Breast epithelium (tissue), 4 donors: ENCODE data around the gene RNF19B. TPM values are rescaled to one million over a fixed set of nuclear protein-coding genes. Genes with fewer than 3 reads are reported as not detected.
A peak's percentile ranks its signal among the peaks of the same experiment; 100 is the strongest.

ENCODE experiments used
- DNase-seq, 2 donors: peaks; one replicate each; pipeline ENCODE4 v3.0.0-alpha.2; 2019; ENCODE audit warnings: low spot score in 2 of 2
- H3K27ac ChIP-seq, 2 donors: fragments of 200-600 bp; sonication (generic) in 1 of 2; one replicate each; pipeline ENCODE4 v1.5.1; 2016 to 2019; ENCODE audit warnings: mild to moderate bottlenecking in 1 of 2
- H3K27me3 ChIP-seq, 2 donors: fragments of 200-600 bp; sonication (generic) in 1 of 2; one replicate each; pipeline versions ENCODE4 v1.5.1 to v1.6.0; 2017 to 2019; ENCODE audit warnings: control low read depth in 1 of 2, mild to moderate bottlenecking in 1 of 2
- H3K36me3 ChIP-seq: fragments of 200-600 bp; one replicate; pipeline ENCODE4 v1.5.1; 2019
- H3K4me1 ChIP-seq, 2 donors: fragments of 200-600 bp; sonication (generic); one replicate each; pipeline ENCODE4 v1.5.1; 2016 to 2019; ENCODE audit warnings: control low read depth in 1 of 2
- H3K4me3 ChIP-seq, 3 donors: fragments of 200-600 bp; sonication (generic); 1 replicate in 2 of 3; 2 replicates in 1 of 3; pipeline ENCODE4 v1.5.1; 2016 to 2019; ENCODE audit warnings: mild to moderate bottlenecking in 3 of 3, moderate library complexity in 2 of 3
- H3K9me3 ChIP-seq, 2 donors: fragments of 200-600 bp; sonication (generic) in 1 of 2; one replicate each; pipeline ENCODE4 v1.5.1; 2016 to 2019; ENCODE audit warnings: control low read depth in 1 of 2
- POLR2A ChIP-seq: fragments of 450-650 bp; IDR thresholded peaks from one replicate; pipeline ENCODE4 v1.6.1; 2016; ENCODE audit warnings: antibody characterized with exemption, mild to moderate bottlenecking, moderate library complexity
- POLR2AphosphoS5 ChIP-seq, 3 donors: sonication (generic); formaldehyde crosslinking; IDR thresholded peaks; one replicate each; pipeline ENCODE4 v1.6.1; 2017; ENCODE audit warnings: antibody characterized with exemption in 3 of 3
- intact Hi-C: fragments of 100-400 bp; cut with DNase I; formaldehyde crosslinking; loops from one replicate; pipeline ENCODE4 v1.15.1; 2023; ENCODE audit warnings: low total_unique reads
- total RNA-seq, 3 donors: library from RNA; depleted of rRNA; stranded (reverse); fragments of >200 nt; gene quantifications; one replicate each; pipeline ENCODE4 v1.1.0, GENCODE V29; 2016
- TF ChIP-seq, protein P1 (sequence below), 3 donors: fragments of 450-650 bp; IDR thresholded peaks; one replicate each; pipeline ENCODE4 v1.5.1; 2016 to 2017; ENCODE audit warnings: antibody characterized with exemption in 3 of 3, mild to moderate bottlenecking in 3 of 3, moderate library complexity in 3 of 3

Gene RNF19B
- total RNA-seq, 3 donors from 2014 or later, result 15.7 to 22.5 (median 16.7) TPM

- Histone ChIP-seq H3K27ac (no peak overlapping the region), H3K36me3 (no peaks in the 10 kb centered on the region), H3K4me3 (no peak overlapping the region), H3K9me3 (no peaks in the 10 kb centered on the region), H3K27me3 (no peaks in the 10 kb centered on the region), H3K4me1 (peaks cover 3 to 6% of the 10 kb centered on the region in 2 donors)
- intact Hi-C loops, result no loop called here
- no peak for TF ChIP-seq POLR2AphosphoS5 (IDR thresholded peaks at IDR 0.05)
- TF ChIP-seq, protein P1, sequence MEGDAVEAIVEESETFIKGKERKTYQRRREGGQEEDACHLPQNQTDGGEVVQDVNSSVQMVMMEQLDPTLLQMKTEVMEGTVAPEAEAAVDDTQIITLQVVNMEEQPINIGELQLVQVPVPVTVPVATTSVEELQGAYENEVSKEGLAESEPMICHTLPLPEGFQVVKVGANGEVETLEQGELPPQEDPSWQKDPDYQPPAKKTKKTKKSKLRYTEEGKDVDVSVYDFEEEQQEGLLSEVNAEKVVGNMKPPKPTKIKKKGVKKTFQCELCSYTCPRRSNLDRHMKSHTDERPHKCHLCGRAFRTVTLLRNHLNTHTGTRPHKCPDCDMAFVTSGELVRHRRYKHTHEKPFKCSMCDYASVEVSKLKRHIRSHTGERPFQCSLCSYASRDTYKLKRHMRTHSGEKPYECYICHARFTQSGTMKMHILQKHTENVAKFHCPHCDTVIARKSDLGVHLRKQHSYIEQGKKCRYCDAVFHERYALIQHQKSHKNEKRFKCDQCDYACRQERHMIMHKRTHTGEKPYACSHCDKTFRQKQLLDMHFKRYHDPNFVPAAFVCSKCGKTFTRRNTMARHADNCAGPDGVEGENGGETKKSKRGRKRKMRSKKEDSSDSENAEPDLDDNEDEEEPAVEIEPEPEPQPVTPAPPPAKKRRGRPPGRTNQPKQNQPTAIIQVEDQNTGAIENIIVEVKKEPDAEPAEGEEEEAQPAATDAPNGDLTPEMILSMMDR (IDR thresholded peaks at IDR 0.05), result no peak
- no peak for TF ChIP-seq POLR2A
- DNase-seq, result no peak
These were observed 2.3 kb upstream of the RNF19B start for GRCh38 chr1:32966900-32967299.

- Histone ChIP-seq H3K27me3 (no peaks in the 10 kb centered on the region), H3K9me3 (no peaks in the 10 kb centered on the region), H3K27ac (peak overlapping the region; percentile 89 to 94), H3K36me3 (no peaks in the 10 kb centered on the region), H3K4me3 (peak overlapping the region; percentile 92 to 98 (median 95)), H3K4me1 (peaks cover 6 to 13% of the 10 kb centered on the region in 2 donors)
- intact Hi-C loops, result no loop called here
- TF ChIP-seq, protein P1 (IDR thresholded peaks at IDR 0.05), result no peak
- TF ChIP-seq POLR2A, result no peak
- TF ChIP-seq POLR2AphosphoS5 (IDR thresholded peaks at IDR 0.05), result no peak
- DNase-seq, result no peak
These were observed 690 bp upstream of the RNF19B start for GRCh38 chr1:32965251-32965747.

- Histone ChIP-seq H3K4me1 (peaks cover 6 to 13% of the 10 kb centered on the region in 2 donors), H3K36me3 (no peaks in the 10 kb centered on the region), H3K4me3 (peak overlapping the region; percentile 92 to 98 (median 95)), H3K27ac (peak overlapping the region; percentile 89 to 94), H3K9me3 (no peaks in the 10 kb centered on the region), H3K27me3 (no peaks in the 10 kb centered on the region)
- intact Hi-C loops, result no loop called here
- no peak for TF ChIP-seq POLR2A
- TF ChIP-seq POLR2AphosphoS5 (IDR thresholded peaks at IDR 0.05), result peak in 2 of 3 donors; percentile 32 to 48
- peak; percentile 81 to 90 for DNase-seq
These were observed 706 bp downstream of the RNF19B start for GRCh38 chr1:32963746-32964460.

DNA sequence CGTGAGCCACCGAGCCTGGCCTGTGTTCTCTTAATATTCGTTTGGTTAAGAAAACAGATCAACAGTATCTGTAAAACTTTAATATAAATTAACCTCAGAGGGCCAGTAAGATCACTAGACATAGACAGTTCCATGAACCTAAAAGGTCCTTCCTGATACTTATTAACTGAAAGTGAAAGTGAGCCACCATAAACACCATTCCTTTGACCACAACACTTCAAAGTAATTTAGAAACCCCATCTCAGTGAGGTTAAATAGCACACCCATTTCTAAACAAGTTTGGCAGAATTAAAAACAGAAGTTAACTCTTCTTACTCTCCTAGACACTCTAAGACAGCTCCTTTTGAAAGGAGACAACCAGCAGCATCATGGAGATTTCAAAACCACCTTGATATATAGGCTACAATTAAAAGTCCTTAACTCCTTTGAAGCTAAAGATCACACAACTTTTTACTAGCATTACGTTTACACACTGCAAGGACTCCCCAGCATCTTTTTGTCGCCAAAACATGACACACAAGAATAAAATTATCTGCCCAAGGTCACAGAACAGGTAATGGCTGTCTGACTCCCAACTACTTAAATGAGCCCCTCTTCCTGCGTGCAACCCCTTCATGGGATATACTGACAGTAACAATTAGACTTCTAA, 2.2 kb downstream of the RNF19B start:
- no peaks in the 10 kb centered on the region for H3K36me3 ChIP-seq
- H3K4me1 ChIP-seq, result peaks cover 6 to 13% of the 10 kb centered on the region in 2 donors
- TF ChIP-seq POLR2AphosphoS5 (IDR thresholded peaks at IDR 0.05), result no peak
- TF ChIP-seq, protein P1 (IDR thresholded peaks at IDR 0.05), result no peak
- TF ChIP-seq POLR2A, result no peak
- no peaks in the 10 kb centered on the region for H3K9me3 ChIP-seq
- peak overlapping the region; percentile 92 to 98 (median 95) for H3K4me3 ChIP-seq
- no peaks in the 10 kb centered on the region for H3K27me3 ChIP-seq
- peak overlapping the region; percentile 21 to 94 for H3K27ac ChIP-seq
- DNase-seq, result no peak
- intact Hi-C loops, result no loop called here

DNA sequence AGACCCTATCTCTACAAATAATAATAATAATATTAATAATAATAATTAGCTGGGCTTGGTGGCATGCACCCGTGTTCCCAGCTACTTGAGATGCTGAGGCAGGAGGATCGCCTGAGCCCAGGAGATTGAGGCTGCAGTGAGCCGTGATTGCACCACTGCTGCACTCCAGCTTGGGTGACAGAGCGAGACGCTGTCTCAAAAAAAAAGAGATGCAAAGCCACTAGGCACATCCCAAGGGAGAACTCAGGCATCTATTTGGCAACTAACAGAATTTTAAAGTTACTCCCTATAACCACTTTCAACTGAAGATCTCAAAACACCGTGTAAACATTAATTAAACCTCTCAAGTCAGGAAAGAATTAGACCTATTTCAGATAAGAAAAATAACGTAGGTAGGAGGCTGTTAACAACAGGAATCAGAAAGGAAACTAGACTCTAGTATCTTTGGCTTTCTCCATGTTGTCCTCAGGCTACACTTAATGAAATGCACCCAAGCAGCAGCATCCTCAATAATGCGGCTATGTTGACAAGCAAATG, 3.7 kb downstream of the RNF19B start:
- H3K4me1 ChIP-seq, result peaks cover 6 to 13% of the 10 kb centered on the region in 2 donors
- TF ChIP-seq, protein P1 (IDR thresholded peaks at IDR 0.05), result no peak
- TF ChIP-seq POLR2A (no peak), POLR2AphosphoS5 (IDR thresholded peaks at IDR 0.05) (no peak)
- no peak overlapping the region for H3K4me3 ChIP-seq
- H3K27me3 ChIP-seq, result no peaks in the 10 kb centered on the region
- DNase-seq, result no peak
- H3K9me3 ChIP-seq, result no peaks in the 10 kb centered on the region
- intact Hi-C loops, result no loop called here
- no peak overlapping the region for H3K27ac ChIP-seq
- H3K36me3 ChIP-seq, result no peaks in the 10 kb centered on the region
